ENCODE measurements around the gene APCDD1. TPM values are rescaled to one million over a fixed set of nuclear protein-coding genes. Genes with fewer than 3 reads are reported as not detected.

Gene APCDD1
- total and polyA plus RNA-seq, 2 of the 13 experiments (the other 11 are each of a cell fraction or from before 2014, with no cell fraction given): 2.1 to 8.6 TPM

- Histone ChIP-seq H3K4me2 (ENCODE audit: low read depth, low read length) (no peak overlapping the region), H3K27me3 (ENCODE audit: control insufficient read depth in 1 of 2, insufficient read depth in 2 of 2, low read length in 2 of 2) (peaks cover 0 to 5% of the 10 kb centered on the region in 2 experiments; a peak in 1 of 5 replicates), H3K9me3 (ENCODE audit: low read length) (no peaks in the 10 kb centered on the region), H3K79me2 (ENCODE audit: insufficient read depth, low read length) (no peaks in the 10 kb centered on the region), H4K20me1 (ENCODE audit: insufficient read depth, low read length) (no peaks in the 10 kb centered on the region), H3K27ac (ENCODE audit: extremely low read length, insufficient read depth, low read length) (no peak overlapping the region), H3K4me1 (ENCODE audit: insufficient read depth, low read length) (no peaks in the 10 kb centered on the region), H3K9ac (ENCODE audit: insufficient read depth, low read depth, low read length) (no peak overlapping the region), H3K4me3 (replicated peaks in 1 of 3; ENCODE audit: insufficient read depth in 1 of 3, low read depth in 2 of 3, low read length in 3 of 3) (no peak overlapping the region), H3K36me3 (replicated peaks in 1 of 2; ENCODE audit: control insufficient read depth in 1 of 2, insufficient read depth in 2 of 2, low read length in 2 of 2) (no peaks in the 10 kb centered on the region), H2AFZ (ENCODE audit: low read length) (no peak overlapping the region)
- in situ Hi-C loops (cut with HindIII; ENCODE audit: extremely low pct_ligation_motif_present, low pct_unique_long_range_greater_than_20kb) (no loop called here), intact Hi-C loops (cut with micrococcal nuclease; ENCODE audit: unreplicated experiment) (no loop called here)
- FAIRE-seq (no peak), DNase-seq (ENCODE audit: low spot score) (no peak), ATAC-seq (no peak)
- 44% methylated on average over 5 of the region's 7 CpGs for WGBS (ENCODE audit: low lambda C conversion rate)
- ChIA-PET CTCF (ENCODE audit: low intra/inter-chr PET ratio, low total read pairs) (no interaction called here), POLR2A (no interaction called here)
- no TSS peak for BruUV-seq (replicated peaks)
- no peak for TF ChIP-seq NCOA2 (CRISPR knock-in tag; IDR thresholded peaks at IDR 0.05)
- TF ChIP-seq ZBTB46 (CRISPR knock-in tag; IDR thresholded peaks at IDR 0.05; ENCODE audit: borderline replicate concordance): no peak
- TF ChIP-seq ZNF121 (CRISPR knock-in tag; IDR thresholded peaks at IDR 0.05): no peak
- TF ChIP-seq, protein P1, sequence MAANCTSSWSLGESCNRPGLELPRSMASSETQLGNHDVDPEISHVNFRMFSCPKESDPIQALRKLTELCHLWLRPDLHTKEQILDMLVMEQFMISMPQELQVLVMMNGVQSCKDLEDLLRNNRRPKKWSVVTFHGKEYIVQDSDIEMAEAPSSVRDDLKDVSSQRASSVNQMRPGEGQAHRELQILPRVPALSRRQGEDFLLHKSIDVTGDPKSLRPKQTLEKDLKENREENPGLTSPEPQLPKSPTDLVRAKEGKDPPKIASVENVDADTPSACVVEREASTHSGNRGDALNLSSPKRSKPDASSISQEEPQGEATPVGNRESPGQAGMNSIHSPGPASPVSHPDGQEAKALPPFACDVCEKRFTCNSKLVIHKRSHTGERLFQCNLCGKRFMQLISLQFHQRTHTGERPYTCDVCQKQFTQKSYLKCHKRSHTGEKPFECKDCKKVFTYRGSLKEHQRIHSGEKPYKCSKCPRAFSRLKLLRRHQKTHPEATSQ (CRISPR knock-in tag; IDR thresholded peaks at IDR 0.05; ENCODE audit: borderline replicate concordance): no peak
- TF ChIP-seq HOXA5 (CRISPR knock-in tag; IDR thresholded peaks at IDR 0.05): no peak
- no peak for TF ChIP-seq TRIM24 (CRISPR knock-in tag; IDR thresholded peaks at IDR 0.05)
- no peak for TF ChIP-seq CREM (IDR thresholded peaks at IDR 0.05)
- no peak for TF ChIP-seq CREM (CRISPR knock-in tag; IDR thresholded peaks at IDR 0.05)
- no peak for TF ChIP-seq SALL2 (CRISPR knock-in tag; IDR thresholded peaks at IDR 0.05)
- TF ChIP-seq PTBP1 (IDR thresholded peaks at IDR 0.05; ENCODE audit: low read depth, low read length, poor library complexity, severe bottlenecking): no peak
- no peak for TF ChIP-seq MATR3 (CRISPR knock-in tag; IDR thresholded peaks at IDR 0.05)
- no peak for TF ChIP-seq ZNF329 (CRISPR knock-in tag; IDR thresholded peaks at IDR 0.05; ENCODE audit: low read depth)
- no peak for TF ChIP-seq PRMT3 (CRISPR knock-in tag; IDR thresholded peaks at IDR 0.05; ENCODE audit: borderline replicate concordance, low read depth)
- TF ChIP-seq PATZ1 (CRISPR knock-in tag; IDR thresholded peaks at IDR 0.05): no peak
- TF ChIP-seq HNRNPH1 (optimal IDR thresholded peaks at IDR 0.05; ENCODE audit: low read depth, low read length): no peak
- no peak for TF ChIP-seq ZFY (CRISPR knock-in tag; IDR thresholded peaks at IDR 0.05)
- no peak for TF ChIP-seq HMGA1 (CRISPR knock-in tag; conservative IDR thresholded peaks at IDR 0.05)
- TF ChIP-seq ZNF205 (CRISPR knock-in tag; IDR thresholded peaks at IDR 0.05): no peak
- TF ChIP-seq NFYB (CRISPR knock-in tag; IDR thresholded peaks at IDR 0.05): no peak
These were observed 46.3 kb upstream of the APCDD1 start for GRCh38 chr18:10408131-10408530.

Data from HepG2 (cell line).